GM18502 (cell line): ENCODE measurements around the gene CDK19.

Experiments used
- ATAC-seq: cut with Tn5 transposase; IDR thresholded peaks from one replicate; pipeline ENCODE4 v1.9.1; 2021; ENCODE audit warnings: mild to moderate bottlenecking; ENCODE audit not compliant: unreplicated experiment, poor library complexity

The CDK19 gene

DNA sequence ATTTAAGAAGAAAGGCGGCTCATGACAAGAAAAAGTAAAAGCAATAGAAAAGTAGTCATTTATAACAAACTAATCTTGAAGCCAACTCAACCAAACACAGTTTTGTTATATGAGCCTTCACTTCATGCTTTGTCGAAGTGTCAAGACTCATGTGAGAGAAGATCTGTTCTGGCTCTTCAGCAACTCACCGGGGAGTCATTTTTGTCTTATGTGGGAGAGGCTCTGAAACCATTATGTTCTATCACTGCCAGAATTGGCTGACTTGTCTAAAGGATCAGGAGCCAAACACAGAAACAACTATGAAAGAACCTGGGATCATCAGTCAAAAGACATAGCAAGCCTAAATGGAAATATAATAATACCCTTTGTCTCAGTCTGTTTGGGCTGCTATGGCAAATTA, 105.2 kb downstream of the CDK19 start:
- ATAC-seq = no peak

DNA sequence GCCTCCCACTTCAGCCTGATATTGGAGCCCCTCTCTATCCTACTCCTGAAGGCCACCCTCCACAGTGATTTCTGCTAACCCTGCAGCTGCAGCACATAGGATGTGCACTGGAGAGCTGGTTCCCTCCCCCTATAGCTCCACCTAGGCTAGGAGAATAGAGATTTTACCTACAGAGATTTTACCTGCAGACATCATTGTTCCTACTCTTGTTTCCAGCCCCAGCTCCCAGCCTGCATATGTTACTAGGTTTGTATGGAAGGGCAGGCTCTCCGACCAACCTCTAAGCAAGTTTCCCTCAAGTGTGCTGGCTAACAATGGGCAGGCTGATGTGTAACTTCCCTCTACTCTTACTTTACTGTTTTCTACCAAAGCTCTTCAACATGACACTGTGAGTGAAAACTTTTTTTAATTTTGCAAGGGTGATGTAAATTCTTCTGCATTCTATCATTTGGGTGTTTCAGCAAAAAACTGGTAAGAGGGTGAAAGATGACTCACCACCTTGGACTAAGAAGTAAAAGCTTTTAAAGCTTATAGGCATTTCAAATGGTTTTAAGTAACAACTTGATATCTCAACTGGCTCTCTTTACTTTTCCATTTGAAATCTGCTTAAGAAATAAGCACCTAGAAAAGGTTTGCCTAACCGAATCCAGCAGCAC, 106.8 kb downstream of the CDK19 start:
- ATAC-seq = no peak

DNA sequence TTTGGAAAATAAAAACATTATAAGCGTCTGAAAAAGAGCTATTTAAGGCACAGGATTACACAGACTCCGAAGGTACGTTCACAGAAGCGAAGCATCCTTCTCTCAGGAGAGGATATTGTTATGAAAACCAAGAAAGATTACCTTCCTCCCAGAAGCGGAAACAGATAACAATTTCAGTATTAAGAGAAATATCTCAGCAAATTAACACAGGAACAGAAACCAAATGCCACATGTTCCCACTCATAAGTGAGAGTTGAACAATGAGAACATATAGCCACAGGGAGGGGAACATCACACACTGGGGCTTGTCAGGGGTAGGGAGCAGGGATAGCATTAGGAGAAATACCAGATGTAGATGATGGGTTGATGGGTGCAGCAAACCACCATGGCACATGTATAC, 109.7 kb downstream of the CDK19 start:
- ATAC-seq = no peak

DNA sequence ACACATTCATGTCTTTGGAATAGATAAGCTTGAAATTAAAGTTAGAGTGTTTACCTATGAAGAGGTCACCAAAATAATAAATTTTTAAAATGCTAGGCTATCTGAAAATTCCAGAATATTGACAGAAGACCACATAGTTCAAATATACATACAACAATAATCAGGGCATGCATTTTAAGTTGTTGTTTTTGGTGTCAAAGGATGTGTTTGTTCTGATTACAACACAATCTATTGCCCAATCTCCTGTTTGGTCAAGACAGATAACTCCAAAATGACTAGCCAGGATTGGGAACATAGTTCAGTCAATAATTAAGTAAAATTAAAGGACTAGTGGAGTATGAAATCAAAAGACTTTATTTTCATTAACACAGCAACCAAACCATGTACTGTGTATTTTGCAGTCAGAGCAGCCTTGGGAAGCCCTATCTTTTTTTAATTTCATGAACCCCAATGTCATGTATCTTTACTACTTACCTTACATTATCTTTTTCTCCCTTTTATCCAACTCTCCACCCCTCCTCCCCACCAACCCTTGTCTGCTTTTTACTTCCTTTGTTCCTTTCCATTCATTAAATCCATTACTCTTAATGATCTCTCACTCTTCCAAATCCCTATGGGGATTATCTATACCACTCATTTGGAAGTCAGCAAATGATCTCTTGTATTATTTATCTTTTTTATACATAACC, 111.2 kb downstream of the CDK19 start:
- no peak for ATAC-seq

DNA sequence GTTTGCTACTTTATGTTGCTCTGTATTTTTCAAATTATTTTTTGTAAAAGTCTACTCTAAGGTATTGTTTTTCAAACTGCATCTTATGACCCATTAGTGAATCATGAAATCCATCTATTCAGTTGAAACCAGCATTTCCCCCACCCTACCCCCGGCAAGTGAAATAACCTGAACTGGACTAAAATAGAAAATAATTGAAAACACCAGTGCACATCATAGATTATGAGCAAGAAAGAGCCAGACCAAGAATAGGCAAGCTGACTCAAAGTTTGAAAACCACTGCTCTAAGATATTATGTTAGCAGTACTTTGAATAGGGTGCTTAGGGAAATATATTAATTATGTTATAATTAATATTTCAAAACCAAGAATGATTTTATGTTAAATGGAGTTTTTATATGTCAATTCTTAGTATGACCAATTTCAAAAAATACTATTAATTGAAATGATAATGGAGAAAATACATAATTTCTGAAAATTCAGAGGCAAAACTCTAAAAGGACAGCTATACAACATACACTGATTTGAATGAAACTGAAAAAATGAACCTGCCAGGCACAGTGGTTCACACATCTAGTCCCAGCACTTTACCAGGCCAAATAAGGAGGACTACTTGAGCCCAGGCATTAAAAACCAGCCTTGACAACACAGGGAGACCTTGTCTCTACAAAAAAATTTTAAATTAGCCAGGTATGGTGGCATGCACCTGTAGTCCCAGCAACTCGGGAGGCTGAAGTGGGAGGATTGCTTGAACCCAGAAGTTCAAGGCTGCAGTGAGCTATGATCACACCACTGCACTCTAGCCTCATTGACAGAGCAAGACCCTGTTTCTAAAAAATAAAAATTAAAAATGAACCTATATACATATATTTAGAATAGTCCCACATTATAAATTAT, 112.0 kb downstream of the CDK19 start:
- ATAC-seq = peak; percentile 61

DNA sequence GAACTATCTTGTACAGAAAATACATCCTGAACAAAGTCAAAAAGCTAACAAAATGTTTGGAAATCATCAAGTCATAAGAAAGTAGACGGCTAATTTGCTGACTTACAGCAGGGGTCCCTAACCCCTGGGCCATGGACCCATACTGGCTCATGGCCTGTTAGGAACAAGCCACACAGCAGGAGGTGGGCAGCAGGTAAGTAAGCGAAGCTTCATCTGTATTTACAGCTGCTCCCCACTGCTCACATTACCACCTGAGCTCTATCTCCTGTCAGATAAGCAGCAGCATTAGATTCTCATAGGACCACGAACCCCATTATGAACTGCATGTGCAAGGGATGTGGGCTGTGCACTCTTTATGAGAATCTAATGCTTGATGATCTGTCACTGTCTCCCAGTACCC, 115.5 kb downstream of the CDK19 start:
- no peak for ATAC-seq

DNA sequence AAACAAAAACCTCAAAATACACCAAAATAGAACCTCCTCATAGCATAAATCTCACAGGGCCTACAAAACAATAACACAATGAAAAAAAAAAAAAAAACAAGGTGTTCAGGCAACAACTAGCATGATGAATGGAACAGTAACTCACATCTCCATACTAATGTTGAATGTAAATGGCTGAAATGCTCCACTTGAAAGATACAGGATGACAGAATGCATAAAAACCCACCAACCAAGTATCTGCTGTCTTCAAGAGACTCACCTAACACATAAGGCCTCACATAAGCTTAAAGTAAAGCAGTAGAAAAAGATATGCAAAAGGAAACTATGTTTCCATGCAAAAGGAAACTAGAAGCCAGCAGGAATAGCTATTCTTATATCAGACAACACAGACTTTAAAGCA, 121.3 kb downstream of the CDK19 start:
- ATAC-seq = no peak

DNA sequence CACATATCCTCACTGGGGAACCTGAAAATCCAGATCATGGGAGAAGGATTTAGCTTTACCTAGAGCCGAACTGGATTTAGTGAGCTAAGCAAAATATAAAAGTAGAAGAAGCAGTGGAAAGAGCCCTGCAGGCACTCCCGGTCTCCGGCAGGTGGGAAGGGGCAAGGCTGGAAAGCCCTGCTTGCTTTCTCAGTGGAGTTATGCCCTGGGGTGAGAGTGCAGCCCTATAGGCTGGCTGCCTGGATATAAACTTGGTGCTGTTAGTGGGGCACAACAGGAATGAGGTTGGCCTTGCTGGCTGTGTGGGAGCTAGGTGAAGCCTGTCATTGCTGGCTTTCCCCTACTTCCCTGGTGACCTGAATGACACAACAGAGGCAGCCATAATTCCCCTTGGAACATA, 122.0 kb downstream of the CDK19 start:
- no peak for ATAC-seq

DNA sequence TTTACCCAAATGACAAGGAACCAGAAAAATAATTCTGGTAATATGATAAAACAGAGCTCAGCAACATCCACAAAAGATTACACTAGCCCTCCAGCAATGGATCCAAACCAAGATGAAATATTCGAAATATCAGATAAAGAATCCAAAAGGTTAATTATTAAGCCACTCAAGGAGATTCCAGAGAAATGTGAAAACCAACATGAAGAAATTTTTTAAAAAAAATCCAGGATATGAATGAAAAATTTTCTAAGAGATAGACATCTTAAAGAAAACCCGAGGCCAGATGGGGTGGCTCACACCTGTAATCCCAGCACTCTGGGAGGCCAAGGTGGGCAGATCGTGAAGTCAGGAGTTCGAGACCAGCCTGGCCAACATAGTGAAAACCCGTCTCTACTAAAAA, 124.4 kb downstream of the CDK19 start:
- no peak for ATAC-seq

DNA sequence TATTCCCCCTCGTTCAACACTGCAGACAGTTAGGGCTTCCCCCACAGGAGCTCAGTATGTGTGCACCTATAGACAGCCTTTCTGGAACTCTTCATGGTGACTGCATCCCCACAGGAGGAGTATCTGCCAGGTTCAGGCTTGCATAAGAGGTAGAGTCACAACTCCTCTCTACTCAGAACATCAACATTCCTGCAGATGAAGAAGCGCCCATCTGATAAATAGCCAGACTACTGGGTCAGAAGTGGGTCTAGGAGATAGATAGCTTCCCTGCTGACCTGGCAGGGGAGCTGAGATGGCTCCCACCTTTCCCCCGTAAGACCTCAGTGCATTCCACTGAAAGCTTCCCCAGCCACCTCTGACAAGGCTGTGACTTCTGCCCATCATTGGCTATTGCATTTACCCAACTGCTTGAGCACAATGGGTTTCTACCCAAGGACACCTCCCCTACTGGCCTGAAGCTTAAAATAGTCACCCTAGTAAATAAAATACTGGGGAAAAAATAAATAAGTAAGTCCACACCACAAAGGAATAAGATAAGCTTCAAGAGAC, 125.1 kb downstream of the CDK19 start:
- ATAC-seq = no peak

DNA sequence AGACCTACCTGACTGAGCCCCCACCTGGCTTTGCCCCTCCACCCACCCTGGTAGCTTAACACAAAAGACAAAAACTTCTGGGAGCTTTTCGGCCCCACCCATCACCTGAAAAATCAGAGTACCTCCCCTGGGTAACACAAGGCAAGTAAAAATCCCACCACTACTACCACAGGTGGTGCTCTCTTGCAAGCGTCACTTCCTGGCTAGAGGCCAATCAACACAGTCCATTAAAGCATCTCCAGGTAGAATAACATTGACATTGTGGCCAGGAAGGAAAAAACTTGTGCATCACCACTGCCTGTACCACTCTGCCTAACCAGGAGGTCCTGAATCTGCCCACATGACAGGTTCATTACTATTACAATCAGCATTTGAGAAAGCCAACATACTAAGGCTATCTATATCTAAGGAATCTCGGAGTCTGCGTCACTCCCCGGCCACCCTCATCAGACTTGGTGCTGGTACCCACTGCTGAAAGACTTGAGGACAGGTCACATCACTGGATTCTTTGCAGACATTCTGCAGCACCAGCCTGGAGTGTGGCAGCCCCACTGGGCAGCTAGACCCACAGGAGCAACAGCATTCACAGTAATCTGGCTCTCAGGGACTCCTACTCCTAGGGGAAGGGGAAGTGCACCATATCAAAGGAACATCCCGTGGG, 125.9 kb downstream of the CDK19 start:
- no peak for ATAC-seq

DNA sequence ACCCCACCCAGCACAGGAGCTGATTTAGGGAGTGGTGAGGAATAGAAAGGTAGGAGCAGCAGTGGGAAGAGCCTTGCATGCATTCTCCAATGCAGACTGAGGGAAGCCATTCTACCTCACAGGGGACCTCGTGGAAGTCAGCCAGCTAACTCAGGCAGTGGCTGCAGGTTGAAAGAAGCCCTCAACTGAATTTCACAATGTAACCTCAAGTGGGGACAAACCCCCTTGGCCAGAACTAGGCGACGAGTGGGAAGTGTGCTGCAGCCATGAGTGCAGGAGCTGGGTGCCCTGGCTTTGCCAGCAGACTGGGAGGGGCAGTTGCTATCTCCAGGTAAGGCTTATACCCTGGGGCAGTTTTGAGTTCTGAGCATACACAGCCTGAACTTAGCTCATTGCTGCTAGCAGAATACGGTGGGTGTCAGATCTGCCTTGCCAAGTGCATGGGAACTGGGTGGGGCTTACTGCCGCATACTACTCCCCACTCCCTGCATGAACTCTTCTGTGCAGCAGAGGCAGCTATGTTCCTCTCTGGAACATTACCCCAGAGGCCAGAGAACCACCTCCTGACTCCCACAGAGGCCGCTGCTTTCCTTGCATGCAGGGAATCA, 126.5 kb downstream of the CDK19 start:
- no peak for ATAC-seq

DNA sequence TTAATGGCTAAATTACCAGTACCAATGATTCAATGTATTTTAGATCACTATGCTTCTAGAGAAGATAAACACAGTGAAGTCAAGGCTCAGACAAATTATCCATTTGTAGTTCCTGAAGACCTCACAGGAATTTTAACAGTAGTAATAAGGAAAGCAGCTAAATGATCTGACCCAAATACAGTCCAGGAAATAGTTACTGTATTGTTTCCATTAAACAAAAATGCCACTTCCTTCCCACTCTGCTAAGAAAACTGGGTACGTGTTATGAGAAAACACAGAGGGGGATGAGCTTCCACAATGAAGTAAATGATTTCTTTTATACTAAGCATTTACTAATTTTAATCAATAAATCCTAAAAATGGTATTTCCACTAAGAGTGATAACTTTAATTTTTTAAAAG, 127.9 kb downstream of the CDK19 start:
- no peak for ATAC-seq

DNA sequence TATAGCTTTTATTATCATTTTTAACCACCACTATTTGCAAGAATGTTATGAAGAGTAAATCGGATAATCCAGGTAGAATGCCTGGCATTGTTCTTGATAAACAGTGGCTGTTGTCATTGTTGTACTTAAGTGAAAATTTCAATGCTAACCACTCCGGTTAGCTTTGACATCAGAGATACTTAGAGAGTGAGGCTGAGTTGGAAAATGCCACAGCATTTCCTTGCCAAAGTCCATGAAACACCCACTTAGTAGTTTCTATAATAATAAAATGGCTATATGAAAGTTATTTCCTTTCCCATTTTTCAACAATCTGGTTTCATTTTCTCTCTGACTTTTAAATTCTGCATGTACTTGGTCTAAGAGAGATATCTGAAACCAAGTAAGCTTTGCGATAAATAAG, 132.0 kb downstream of the CDK19 start:
- no peak for ATAC-seq

DNA sequence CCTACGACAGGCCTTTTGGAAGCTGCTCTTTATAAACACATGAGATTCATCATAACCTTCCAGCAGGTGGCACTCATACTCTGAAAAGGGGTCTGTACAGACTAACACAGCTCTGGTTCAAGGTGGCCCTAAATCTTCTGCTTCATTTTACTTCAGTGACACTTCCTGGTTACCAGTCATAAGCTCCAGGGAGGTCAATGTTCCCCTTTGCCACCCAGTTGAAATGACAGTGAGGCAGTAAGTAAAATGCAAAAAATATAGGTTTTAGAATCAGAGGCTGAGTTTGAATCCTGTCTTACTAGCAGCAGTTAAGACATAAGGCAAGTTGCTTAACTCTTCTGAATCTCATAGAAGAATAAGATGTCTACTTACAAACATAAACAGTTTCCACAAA, 132.8 kb downstream of the CDK19 start:
- peak; percentile 96 for ATAC-seq

DNA sequence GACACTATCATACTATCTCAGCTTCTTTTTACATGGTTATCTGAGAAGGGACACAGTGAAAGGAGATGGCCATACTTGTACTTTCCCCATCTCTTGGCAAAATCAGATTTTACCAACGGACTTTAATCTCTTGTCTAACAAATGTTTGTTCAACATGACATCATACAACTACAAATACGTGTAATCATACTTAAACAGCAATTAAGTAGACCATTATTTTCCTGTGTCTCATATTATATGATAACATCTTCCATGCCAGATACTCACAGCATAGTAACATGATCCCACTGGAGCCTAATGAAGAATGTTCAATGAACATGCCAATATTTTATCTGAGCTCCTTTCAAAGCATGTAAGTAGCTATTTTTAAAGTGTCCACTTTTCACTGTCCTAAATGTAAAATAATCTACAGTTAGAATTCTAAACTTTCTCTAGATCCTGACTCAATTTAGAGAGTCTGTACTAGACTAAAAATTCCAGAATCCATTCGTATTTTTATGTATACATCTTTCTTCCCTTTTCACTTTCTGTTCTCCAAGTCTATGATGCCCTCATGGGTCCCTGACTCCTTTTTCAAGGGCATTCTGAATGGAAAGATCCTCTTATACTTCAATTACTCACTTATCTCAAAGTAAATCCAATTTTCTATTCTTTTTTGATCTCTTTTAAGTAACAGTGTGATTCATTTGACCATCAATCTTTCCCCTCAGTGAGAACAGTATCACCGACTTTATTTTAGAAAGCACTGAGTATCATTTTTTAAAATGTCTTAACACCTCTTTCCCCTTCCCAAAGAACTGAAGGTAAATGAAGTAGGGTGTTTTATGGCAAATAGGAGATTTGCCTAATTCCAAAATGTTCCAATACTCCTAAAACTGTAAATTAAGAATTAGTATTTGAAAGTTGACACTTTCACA, 133.5 kb downstream of the CDK19 start:
- ATAC-seq = peak; percentile 23

DNA sequence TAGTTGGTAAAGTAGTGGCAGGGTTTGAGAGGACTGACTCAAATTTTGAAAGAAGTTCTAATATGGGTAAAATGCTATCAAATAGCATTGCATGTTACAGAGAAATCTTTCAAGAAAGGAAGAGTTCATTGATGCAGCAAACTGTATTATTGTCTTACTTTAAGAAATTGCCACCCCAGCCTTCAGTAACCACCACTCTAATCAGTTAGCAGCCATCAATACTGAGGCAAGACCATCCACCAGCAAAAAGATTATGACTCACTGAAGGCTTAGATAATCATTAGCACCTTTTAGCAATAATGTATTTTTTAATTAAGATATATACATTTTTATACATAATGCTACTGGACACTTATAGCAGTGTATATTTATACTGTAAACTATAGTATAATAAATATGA, 138.9 kb downstream of the CDK19 start:
- ATAC-seq = no peak

DNA sequence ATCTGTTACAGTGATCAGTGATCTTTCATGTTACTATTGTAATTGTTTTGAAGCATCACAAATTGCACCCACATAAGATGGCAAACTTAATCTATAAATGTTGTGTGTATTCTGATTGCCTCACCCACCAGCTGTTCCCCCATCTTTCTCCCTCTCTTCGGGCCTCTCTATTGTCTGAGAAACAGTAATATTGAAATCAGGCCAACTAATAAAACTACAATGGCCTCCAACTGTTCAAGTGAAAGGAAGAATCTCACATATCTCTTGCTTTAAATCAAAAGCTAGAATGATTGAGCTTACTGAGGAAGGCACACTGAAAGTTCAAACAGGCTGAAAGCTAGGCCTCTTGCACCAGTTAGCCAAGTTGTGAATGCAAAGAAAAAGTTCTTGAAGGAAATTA, 141.2 kb downstream of the CDK19 start:
- ATAC-seq = no peak

DNA sequence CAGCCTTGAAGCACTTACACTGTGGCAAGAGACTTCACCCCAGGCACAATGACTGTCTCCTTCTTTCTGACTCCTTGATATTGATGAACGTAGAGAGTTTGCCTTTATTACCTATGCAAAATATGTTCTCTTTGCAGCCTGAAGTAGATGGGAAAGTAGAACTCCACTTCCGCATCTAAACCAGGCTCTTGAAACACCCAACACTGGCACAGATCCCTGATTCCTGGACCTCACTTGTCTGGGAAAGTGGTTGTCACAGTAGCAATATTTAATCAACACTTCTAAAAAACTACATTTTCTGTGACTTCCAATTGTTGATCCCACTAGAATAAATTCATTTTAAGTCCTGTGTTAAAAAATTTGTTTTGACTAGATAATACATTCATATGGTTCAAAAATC, 143.1 kb downstream of the CDK19 start:
- ATAC-seq = no peak
